ENCODE measurements around the gene SLC7A14.

Gene SLC7A14

GRCh38 chr3:170426240-170426797 lies 159.6 kb downstream of the SLC7A14 start:
- DNase-seq = no peak
- peaks cover 16% of the 10 kb centered on the region for H3K4me1 ChIP-seq (ENCODE audit: low read length)
- H3K4me3 ChIP-seq (ENCODE audit: low read length) = no peak overlapping the region
- H3K9me3 ChIP-seq (replicated peaks; ENCODE audit: insufficient read depth, low read length) = no peaks in the 10 kb centered on the region
- no peaks in the 10 kb centered on the region for H3K36me3 ChIP-seq (replicated peaks; ENCODE audit: insufficient read depth, low read length)
- H3K9me2 ChIP-seq (replicated peaks; ENCODE audit: insufficient read depth, low read length) = no peaks in the 10 kb centered on the region
- H3K27me3 ChIP-seq (replicated peaks; ENCODE audit: insufficient read depth, low read length) = peaks cover 10% of the 10 kb centered on the region; the same call in 1 of the 2 replicates
- H3K9ac ChIP-seq (ENCODE audit: low read length) = no peak overlapping the region
- no peak overlapping the region for H2AFZ ChIP-seq (ENCODE audit: low read length)
- H3K4me2 ChIP-seq (ENCODE audit: low read depth, low read length) = no peak overlapping the region
- TF ChIP-seq EZH2phosphoT487 (IDR thresholded peaks at IDR 0.05; ENCODE audit: low read length) (no peak), EZH2 (optimal IDR thresholded peaks at IDR 0.05; ENCODE audit: low read depth, low read length) (no peak), CTCF (IDR thresholded peaks at IDR 0.05; ENCODE audit: low read length) (no peak)
- H3K79me2 ChIP-seq (ENCODE audit: low read length) = no peaks in the 10 kb centered on the region
- no peaks in the 10 kb centered on the region for H4K20me1 ChIP-seq (ENCODE audit: insufficient read depth, low read length)
- H3K27ac ChIP-seq (ENCODE audit: low read length) = no peak overlapping the region
- no peaks in the 10 kb centered on the region for H3F3A ChIP-seq (ENCODE audit: insufficient read depth, low read length)

- peaks cover 16% of the 10 kb centered on the region for H3K4me1 ChIP-seq (ENCODE audit: low read length)
- TF ChIP-seq EZH2 (optimal IDR thresholded peaks at IDR 0.05; ENCODE audit: low read depth, low read length) (no peak), EZH2phosphoT487 (IDR thresholded peaks at IDR 0.05; ENCODE audit: low read length) (no peak), CTCF (IDR thresholded peaks at IDR 0.05; ENCODE audit: low read length) (no peak)
- H3K9ac ChIP-seq (ENCODE audit: low read length) = no peak overlapping the region
- H3K4me2 ChIP-seq (ENCODE audit: low read depth, low read length) = no peak overlapping the region
- no peaks in the 10 kb centered on the region for H3K36me3 ChIP-seq (replicated peaks; ENCODE audit: insufficient read depth, low read length)
- no peak overlapping the region for H3K4me3 ChIP-seq (ENCODE audit: low read length)
- no peak overlapping the region for H2AFZ ChIP-seq (ENCODE audit: low read length)
- no peaks in the 10 kb centered on the region for H3K79me2 ChIP-seq (ENCODE audit: low read length)
- H3F3A ChIP-seq (ENCODE audit: insufficient read depth, low read length) = no peaks in the 10 kb centered on the region
- no peaks in the 10 kb centered on the region for H4K20me1 ChIP-seq (ENCODE audit: insufficient read depth, low read length)
- no peaks in the 10 kb centered on the region for H3K9me3 ChIP-seq (replicated peaks; ENCODE audit: insufficient read depth, low read length)
- peaks cover 10% of the 10 kb centered on the region; the same call in 1 of the 2 replicates for H3K27me3 ChIP-seq (replicated peaks; ENCODE audit: insufficient read depth, low read length)
- H3K9me2 ChIP-seq (replicated peaks; ENCODE audit: insufficient read depth, low read length) = no peaks in the 10 kb centered on the region
- no peak overlapping the region for H3K27ac ChIP-seq (ENCODE audit: low read length)
- no peak for DNase-seq
Measured at GRCh38 chr3:170425491-170426239, 160.2 kb downstream of the SLC7A14 start.

GRCh38 chr3:170424879-170425278 lies 161.0 kb downstream of the SLC7A14 start:
- Histone ChIP-seq H3K27ac (ENCODE audit: low read length) (no peak overlapping the region), H3K36me3 (replicated peaks; ENCODE audit: insufficient read depth, low read length) (no peaks in the 10 kb centered on the region), H2AFZ (ENCODE audit: low read length) (no peak overlapping the region), H3K4me3 (ENCODE audit: low read length) (no peak overlapping the region), H3F3A (ENCODE audit: insufficient read depth, low read length) (no peaks in the 10 kb centered on the region), H3K9me2 (replicated peaks; ENCODE audit: insufficient read depth, low read length) (no peaks in the 10 kb centered on the region), H4K20me1 (ENCODE audit: insufficient read depth, low read length) (no peaks in the 10 kb centered on the region), H3K4me2 (ENCODE audit: low read depth, low read length) (no peak overlapping the region), H3K9ac (ENCODE audit: low read length) (no peak overlapping the region), H3K79me2 (ENCODE audit: low read length) (no peaks in the 10 kb centered on the region), H3K27me3 (replicated peaks; ENCODE audit: insufficient read depth, low read length) (peaks cover 6% of the 10 kb centered on the region; the same call in 1 of the 2 replicates), H3K9me3 (replicated peaks; ENCODE audit: insufficient read depth, low read length) (no peaks in the 10 kb centered on the region), H3K4me1 (ENCODE audit: low read length) (peaks cover 16% of the 10 kb centered on the region)
- DNase-seq = no peak
- TF ChIP-seq EZH2phosphoT487 (IDR thresholded peaks at IDR 0.05; ENCODE audit: low read length) (no peak), CTCF (IDR thresholded peaks at IDR 0.05; ENCODE audit: low read length) (no peak), EZH2 (optimal IDR thresholded peaks at IDR 0.05; ENCODE audit: low read depth, low read length) (no peak)
